ENCODE data around the gene AFG1L. TPM values are rescaled to one million over a fixed set of nuclear protein-coding genes. Genes with fewer than 3 reads are reported as not detected.
"Not testable (repeated sequence)": the region's sequence is repeated elsewhere in the genome, so short reads cannot be mapped to it uniquely, and the experiment has no call there.

AFG1L gene
- total RNA-seq, 1 donor from 2014 or later = 13.3 TPM

DNA sequence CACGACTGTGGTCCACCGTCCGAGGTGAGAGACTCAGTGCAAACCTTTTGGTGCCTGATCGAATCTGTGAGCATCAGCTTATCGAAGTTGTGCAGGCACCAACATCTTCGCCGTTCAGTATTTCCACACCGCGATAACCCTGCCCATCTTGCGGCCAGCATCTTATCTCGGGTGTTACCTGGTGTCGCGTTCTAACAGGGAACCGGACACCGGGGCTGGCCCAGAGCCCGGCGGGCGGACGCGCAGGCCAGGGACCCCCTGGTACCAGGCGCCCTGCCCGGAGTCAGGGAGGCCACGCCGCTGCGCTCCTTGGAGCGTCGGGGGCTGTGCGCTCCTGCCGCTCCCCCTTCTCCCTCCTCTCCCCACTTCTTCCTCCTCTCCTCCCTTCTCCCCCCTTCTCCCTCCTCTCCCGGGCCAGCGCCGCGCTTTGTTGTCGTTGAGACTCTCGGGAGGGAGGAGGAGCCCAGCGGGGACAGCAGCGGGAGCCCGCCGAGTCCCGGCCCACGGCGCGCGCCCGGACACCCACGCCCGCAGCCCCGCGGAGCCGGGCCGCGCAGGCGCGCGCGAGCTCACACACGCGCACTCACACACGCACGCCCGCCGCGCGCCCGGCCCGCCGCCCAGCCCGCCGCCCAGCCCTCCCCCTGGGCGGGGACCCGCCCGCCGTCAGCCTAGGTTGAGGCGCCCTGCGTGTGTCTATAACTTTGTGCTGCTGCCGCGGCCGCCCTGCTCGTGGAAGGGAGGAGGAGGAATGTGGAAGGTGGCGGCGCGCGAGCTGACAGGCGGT is 264.4 kb downstream of the AFG1L start:
- no peaks in the 10 kb centered on the region for H3K27me3 ChIP-seq (ENCODE audit: low read depth)
- TF ChIP-seq, protein P1, sequence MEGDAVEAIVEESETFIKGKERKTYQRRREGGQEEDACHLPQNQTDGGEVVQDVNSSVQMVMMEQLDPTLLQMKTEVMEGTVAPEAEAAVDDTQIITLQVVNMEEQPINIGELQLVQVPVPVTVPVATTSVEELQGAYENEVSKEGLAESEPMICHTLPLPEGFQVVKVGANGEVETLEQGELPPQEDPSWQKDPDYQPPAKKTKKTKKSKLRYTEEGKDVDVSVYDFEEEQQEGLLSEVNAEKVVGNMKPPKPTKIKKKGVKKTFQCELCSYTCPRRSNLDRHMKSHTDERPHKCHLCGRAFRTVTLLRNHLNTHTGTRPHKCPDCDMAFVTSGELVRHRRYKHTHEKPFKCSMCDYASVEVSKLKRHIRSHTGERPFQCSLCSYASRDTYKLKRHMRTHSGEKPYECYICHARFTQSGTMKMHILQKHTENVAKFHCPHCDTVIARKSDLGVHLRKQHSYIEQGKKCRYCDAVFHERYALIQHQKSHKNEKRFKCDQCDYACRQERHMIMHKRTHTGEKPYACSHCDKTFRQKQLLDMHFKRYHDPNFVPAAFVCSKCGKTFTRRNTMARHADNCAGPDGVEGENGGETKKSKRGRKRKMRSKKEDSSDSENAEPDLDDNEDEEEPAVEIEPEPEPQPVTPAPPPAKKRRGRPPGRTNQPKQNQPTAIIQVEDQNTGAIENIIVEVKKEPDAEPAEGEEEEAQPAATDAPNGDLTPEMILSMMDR (IDR thresholded peaks at IDR 0.05; ENCODE audit: borderline replicate concordance) = no peak
- DNase-seq = peak; percentile 93
- H3K9me3 ChIP-seq (replicated peaks) = no peaks in the 10 kb centered on the region
- peak overlapping the region; percentile 88 for H3K4me3 ChIP-seq
- intact Hi-C loops (cut with micrococcal nuclease) = loop anchor here (5.0 kb wide), 1 partner anchor 223 kb away; no protein-coding TSS in a partner anchor
- H3K4me1 ChIP-seq = peaks cover 64% of the 10 kb centered on the region
- H3K27ac ChIP-seq (replicated peaks) = peak overlapping the region; percentile 98
- H3K36me3 ChIP-seq = no peaks in the 10 kb centered on the region

DNA sequence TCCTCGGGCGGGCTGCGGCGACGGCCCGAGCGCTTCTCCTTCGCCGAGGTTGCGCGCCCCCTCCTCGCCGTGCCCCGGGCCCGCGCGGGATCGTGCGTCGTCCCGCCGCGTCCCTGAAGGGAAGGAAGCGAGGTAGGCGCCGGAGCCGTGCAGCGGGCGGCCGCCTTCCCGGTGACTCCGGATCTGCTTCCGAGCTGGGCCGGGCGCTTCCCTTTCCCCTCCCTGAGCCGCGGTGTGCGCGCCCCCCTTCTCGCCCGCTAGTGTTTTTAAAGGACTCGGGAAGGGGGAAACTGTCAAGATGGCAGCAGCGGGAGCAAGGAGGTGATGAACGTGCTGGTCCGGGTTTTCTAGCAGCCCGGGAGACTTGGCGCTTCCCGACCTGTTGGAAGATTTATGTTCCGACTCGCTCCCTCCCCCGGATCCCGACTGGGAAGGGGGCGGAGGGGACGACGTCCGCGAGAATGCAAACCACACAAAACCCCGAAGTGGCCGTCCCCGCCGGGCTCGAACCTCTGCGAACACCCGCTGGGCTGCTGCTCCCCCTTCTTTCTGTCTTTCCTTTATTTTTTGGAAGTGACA is 265.1 kb downstream of the AFG1L start:
- H3K4me1 ChIP-seq = peaks cover 71% of the 10 kb centered on the region
- no peaks in the 10 kb centered on the region for H3K36me3 ChIP-seq
- DNase-seq = no peak
- no peaks in the 10 kb centered on the region for H3K27me3 ChIP-seq (ENCODE audit: low read depth)
- TF ChIP-seq, protein P1 (IDR thresholded peaks at IDR 0.05; ENCODE audit: borderline replicate concordance) = no peak
- intact Hi-C loops (cut with micrococcal nuclease) = loop anchor here (5.0 to 10.0 kb wide), 2 partner anchors 95 to 222 kb away; no protein-coding TSS in a partner anchor
- H3K4me3 ChIP-seq = peak overlapping the region; percentile 88
- no peaks in the 10 kb centered on the region for H3K9me3 ChIP-seq (replicated peaks)
- peak overlapping the region; percentile 98 for H3K27ac ChIP-seq (replicated peaks)

DNA sequence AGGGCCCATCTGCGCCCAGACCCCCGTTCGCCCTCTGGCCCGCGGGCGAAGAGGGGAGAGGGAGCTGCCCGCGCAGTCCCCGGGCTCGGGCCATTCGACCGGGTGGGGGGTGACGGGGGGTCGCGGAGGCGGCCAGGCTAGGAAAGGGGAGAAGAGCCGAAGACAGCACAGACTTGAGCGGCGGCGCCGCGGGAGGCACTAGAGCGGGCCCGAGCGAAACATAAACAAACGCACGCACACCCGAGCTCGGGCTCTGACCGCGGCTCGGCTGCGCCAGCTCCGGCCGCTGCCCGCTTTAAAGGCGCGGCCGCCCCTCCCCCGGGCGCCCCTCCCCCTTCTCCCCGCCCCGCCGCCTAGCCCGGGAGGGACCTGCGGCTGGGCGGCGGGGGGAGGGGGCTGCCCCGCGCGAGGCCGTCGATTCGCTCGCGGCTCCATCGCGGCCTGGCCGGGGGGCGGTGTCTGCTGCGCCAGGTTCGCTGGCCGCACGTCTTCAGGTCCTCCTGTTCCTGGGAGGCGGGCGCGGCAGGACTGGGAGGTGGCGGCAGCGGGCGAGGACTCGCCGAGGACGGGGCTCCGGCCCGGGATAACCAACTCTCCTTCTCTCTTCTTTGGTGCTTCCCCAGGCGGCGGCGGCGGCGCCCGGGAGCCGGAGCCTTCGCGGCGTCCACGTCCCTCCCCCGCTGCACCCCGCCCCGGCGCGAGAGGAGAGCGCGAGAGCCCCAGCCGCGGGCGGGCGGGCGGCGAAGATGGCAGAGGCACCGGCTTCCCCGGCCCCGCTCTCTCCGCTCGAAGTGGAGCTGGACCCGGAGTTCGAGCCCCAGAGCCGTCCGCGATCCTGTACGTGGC is 265.8 kb downstream of the AFG1L start, which contains the start of gene FOXO3:
Gene FOXO3, plus strand, starts transcription at position 455 of the 846 bp plus-strand sequence. Its CDS starts 292 bp downstream, at position 747.
- intact Hi-C loops (cut with micrococcal nuclease) = loop anchor here (10.0 kb wide), 1 partner anchor 94 kb away; no protein-coding TSS in a partner anchor
- peaks cover 77% of the 10 kb centered on the region for H3K4me1 ChIP-seq

DNA sequence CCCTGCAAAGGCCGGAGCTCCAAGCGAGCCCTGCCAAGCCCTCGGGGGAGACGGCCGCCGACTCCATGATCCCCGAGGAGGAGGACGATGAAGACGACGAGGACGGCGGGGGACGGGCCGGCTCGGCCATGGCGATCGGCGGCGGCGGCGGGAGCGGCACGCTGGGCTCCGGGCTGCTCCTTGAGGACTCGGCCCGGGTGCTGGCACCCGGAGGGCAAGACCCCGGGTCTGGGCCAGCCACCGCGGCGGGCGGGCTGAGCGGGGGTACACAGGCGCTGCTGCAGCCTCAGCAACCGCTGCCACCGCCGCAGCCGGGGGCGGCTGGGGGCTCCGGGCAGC is 266.4 kb downstream of the AFG1L start:
- not testable (repeated sequence) for H3K36me3 ChIP-seq; H3K27me3 ChIP-seq (ENCODE audit: low read depth); DNase-seq; H3K9me3 ChIP-seq (replicated peaks)
- H3K4me3 ChIP-seq = peak overlapping the region; percentile 88
- intact Hi-C loops (cut with micrococcal nuclease) = loop anchor here (10.0 kb wide), 1 partner anchor 94 kb away; no protein-coding TSS in a partner anchor
- H3K4me1 ChIP-seq = peaks cover 77% of the 10 kb centered on the region
- H3K27ac ChIP-seq (replicated peaks) = peak overlapping the region; percentile 98

More for the DNA sequence above, 265.8 kb downstream of the AFG1L start, which contains the start of gene FOXO3:
- no peaks in the 10 kb centered on the region for H3K36me3 ChIP-seq
- no peaks in the 10 kb centered on the region for H3K27me3 ChIP-seq (ENCODE audit: low read depth)
- peak within 1 kb of the TSS; percentile 88 for H3K4me3 ChIP-seq
- no peaks in the 10 kb centered on the region for H3K9me3 ChIP-seq (replicated peaks)
- TF ChIP-seq, protein P1 (IDR thresholded peaks at IDR 0.05; ENCODE audit: borderline replicate concordance) = no peak
- H3K27ac ChIP-seq (replicated peaks) = peak within 1 kb of the TSS; percentile 98
- peak; percentile 93 for DNase-seq

DNA sequence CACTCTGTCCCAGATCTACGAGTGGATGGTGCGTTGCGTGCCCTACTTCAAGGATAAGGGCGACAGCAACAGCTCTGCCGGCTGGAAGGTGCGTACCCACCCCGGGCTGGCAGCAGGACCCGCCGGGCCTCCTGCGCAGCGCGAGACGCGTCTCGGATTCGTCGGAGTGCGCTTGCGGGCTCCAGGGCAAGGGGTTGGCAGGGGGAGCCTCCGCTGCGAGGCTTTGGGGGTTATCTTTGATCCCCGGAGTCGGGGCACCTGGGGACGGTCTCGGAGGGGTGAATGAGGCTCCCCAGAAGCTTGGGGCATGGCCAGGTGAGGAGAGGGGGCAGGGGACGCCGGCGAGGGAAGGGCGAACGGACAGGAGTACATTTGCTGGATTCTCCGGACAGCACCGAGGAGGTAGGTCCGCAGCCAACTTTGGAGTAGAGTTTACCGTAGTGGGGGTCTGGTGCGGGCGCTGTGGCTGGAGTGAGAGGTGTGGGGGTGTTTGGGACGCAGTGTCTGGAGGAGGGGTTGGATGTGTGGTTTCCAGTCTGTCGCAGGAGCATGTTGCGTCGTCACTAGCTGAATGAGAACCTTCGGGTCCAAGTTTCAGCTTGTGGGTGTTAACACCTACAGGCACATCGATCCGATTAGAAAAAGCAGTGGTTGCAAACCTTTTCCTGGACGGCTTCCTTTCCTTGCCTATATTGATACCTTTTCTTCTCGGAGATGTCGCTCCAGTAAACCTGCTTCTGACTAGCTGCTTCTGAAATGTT is 267.1 kb downstream of the AFG1L start:
- peaks cover 2% of the 10 kb centered on the region for H3K36me3 ChIP-seq
- intact Hi-C loops (cut with micrococcal nuclease) = loop anchor here (10.0 kb wide), 1 partner anchor 93 kb away; no protein-coding TSS in a partner anchor

More for the DNA sequence above, 267.1 kb downstream of the AFG1L start:
- peak overlapping the region; percentile 98 for H3K27ac ChIP-seq (replicated peaks)
- H3K27me3 ChIP-seq (ENCODE audit: low read depth) = no peaks in the 10 kb centered on the region
- peak overlapping the region; percentile 88 for H3K4me3 ChIP-seq
- H3K4me1 ChIP-seq = peaks cover 77% of the 10 kb centered on the region
- DNase-seq = peak; percentile 31
- H3K9me3 ChIP-seq (replicated peaks) = no peaks in the 10 kb centered on the region
- TF ChIP-seq, protein P1 (IDR thresholded peaks at IDR 0.05; ENCODE audit: borderline replicate concordance) = no peak
